Measurements from ENCODE around the gene AQP7.

GRCh38 chr9:33431420-33431819 is 29.1 kb upstream of the AQP7 start:
- no peak for TF ChIP-seq POLR2A (IDR thresholded peaks at IDR 0.05)
- TF ChIP-seq CTCF (IDR thresholded peaks at IDR 0.05): no peak
